HepG2 (cell line): ENCODE measurements around the gene RASSF10. TPM values are rescaled to one million over a fixed set of nuclear protein-coding genes. Genes with fewer than 3 reads are reported as not detected.
A peak's percentile ranks its signal among the peaks of the same experiment; 100 is the strongest.

Experiments used
- CEBPB ChIP-seq: IDR thresholded peaks from 2 replicates; pipeline ENCODE4 v1.6.1; 2011; ENCODE audit warnings: low read depth, low read length, improper control_type of control experiment, borderline replicate concordance
- CEBPG ChIP-seq: IDR thresholded peaks from 2 replicates; pipeline ENCODE4 v1.6.1; 2016
- FOXK2 ChIP-seq: fragments of 450-650 bp; IDR thresholded peaks from 2 replicates; pipeline ENCODE4 v1.6.1; 2016
- FOXP1 ChIP-seq, 2 experiments: fragments of 450-650 bp in 1 of 2; IDR thresholded peaks; 2 replicates each; pipeline ENCODE4 v1.6.1; 2017 to 2018; ENCODE audit warnings: antibody characterized with exemption in 1 of 2
- GATAD2A ChIP-seq: IDR thresholded peaks from 2 replicates; pipeline ENCODE4 v1.6.1; 2016
- GRHL1 ChIP-seq: sonication (generic); formaldehyde crosslinking; conservative IDR thresholded peaks from 2 replicates; pipeline ENCODE4 v1.8.0; 2022; ENCODE audit warnings: missing genetic modification reagents
- GZF1 ChIP-seq: sonication (generic); formaldehyde crosslinking; IDR thresholded peaks from 2 replicates; pipeline ENCODE4 v1.5.1; 2020; ENCODE audit warnings: mild to moderate bottlenecking, missing genetic modification reagents
- HCFC1 ChIP-seq: fragments of 150-350 bp; IDR thresholded peaks from 2 replicates; pipeline ENCODE4 v1.6.1; 2014; ENCODE audit warnings: low read depth, low read length
- MEIS2 ChIP-seq: sonication (generic); formaldehyde crosslinking; IDR thresholded peaks from 2 replicates; pipeline ENCODE4 v1.9.0; 2021; ENCODE audit warnings: mild to moderate bottlenecking, missing genetic modification reagents
- MIER3 ChIP-seq: IDR thresholded peaks from 2 replicates; pipeline ENCODE4 v1.6.1; 2016; ENCODE audit warnings: missing compliant biosample characterization, borderline replicate concordance
- NFAT5 ChIP-seq: sonication (generic); formaldehyde crosslinking; IDR thresholded peaks from 2 replicates; pipeline ENCODE4 v1.4.0; 2020; ENCODE audit warnings: missing genetic modification reagents
- NPAS2 ChIP-seq: sonication (generic); formaldehyde crosslinking; IDR thresholded peaks from 2 replicates; pipeline ENCODE4 v1.8.0; 2022; ENCODE audit warnings: mild to moderate bottlenecking, missing genetic modification reagents, borderline replicate concordance
- SNAPC2 ChIP-seq: sonication (generic); formaldehyde crosslinking; IDR thresholded peaks from 2 replicates; pipeline ENCODE4 v1.8.1; 2022; ENCODE audit warnings: mild to moderate bottlenecking, missing genetic modification reagents
- U2AF1 ChIP-seq: fragments of 200-400 bp; formaldehyde crosslinking; optimal IDR thresholded peaks from 2 replicates; pipeline ENCODE3; 2017; ENCODE audit warnings: mild to moderate bottlenecking, low read depth, low read length
- U2AF2 ChIP-seq: fragments of 200-400 bp; formaldehyde crosslinking; IDR thresholded peaks from 2 replicates; pipeline ENCODE4 v1.6.1; 2017; ENCODE audit warnings: low read depth, mild to moderate bottlenecking, low read length
- ZNF251 ChIP-seq: sonication (generic); formaldehyde crosslinking; IDR thresholded peaks from 2 replicates; pipeline ENCODE4 v1.9.0; 2021; ENCODE audit warnings: mild to moderate bottlenecking, missing genetic modification reagents
- ZNF260 ChIP-seq: sonication (generic); formaldehyde crosslinking; IDR thresholded peaks from 2 replicates; pipeline ENCODE4 v1.4.0; 2020; ENCODE audit warnings: missing genetic modification reagents, low read depth, mild to moderate bottlenecking, borderline replicate concordance
- ZNF652 ChIP-seq: IDR thresholded peaks from 2 replicates; pipeline ENCODE4 v1.6.1; 2016; ENCODE audit warnings: low read depth, borderline replicate concordance
- ZSCAN20 ChIP-seq: sonication (generic); formaldehyde crosslinking; IDR thresholded peaks from 2 replicates; pipeline ENCODE4 v1.4.0; 2020; ENCODE audit warnings: missing genetic modification reagents, mild to moderate bottlenecking, borderline replicate concordance
- polyA plus RNA-seq, 8 experiments: library from polyadenylated mRNA; depleted of rRNA in 3 of 8; stranded (reverse) in 7 of 8; unstranded in 1 of 8; fragments of >200 nt; fragmentation: Illumina TruSeq in 4 of 8; extraction: Trizol in 4 of 8; gene quantifications; 2 replicates each; pipeline versions ENCODE4 v1.2.1 to v1.2.3, GENCODE V29; 2011 to 2016; ENCODE audit warnings: low read depth in 4 of 8, missing spikeins in 1 of 8, mixed read lengths in 1 of 8; ENCODE audit not compliant: insufficient read depth in 1 of 8
- total RNA-seq, 5 experiments: library from RNA; depleted of rRNA; stranded (reverse); fragments of >200 nt; fragmentation: Illumina TruSeq; extraction: Trizol; gene quantifications; 2 replicates each; pipeline ENCODE4 v1.2.3, GENCODE V29; 2016; ENCODE audit warnings: low read depth in 1 of 5
- TF ChIP-seq, protein P1 (sequence below): sonication (generic); formaldehyde crosslinking; IDR thresholded peaks from 2 replicates; pipeline ENCODE4 v1.4.0; 2020; ENCODE audit warnings: low read depth, missing genetic modification reagents

RASSF10 gene
- total and polyA plus RNA-seq, 2 of the 13 experiments (the other 11 are each of a cell fraction or from before 2014, with no cell fraction given) = not detected

GRCh38 chr11:13007182-13008060 is 1.7 kb upstream of the RASSF10 start (continued):
- TF ChIP-seq GATAD2A (CRISPR knock-in tag) (0 out of 2 replicates have a peak, but pooled peaks have one; percentile 18), ZNF652 (no peak), ZSCAN20 (CRISPR knock-in tag) (no peak), HCFC1 (no peak), GZF1 (CRISPR knock-in tag) (no peak), CEBPB (0 out of 2 replicates have a peak, but pooled peaks have one; percentile 34), ZNF260 (CRISPR knock-in tag) (no peak), FOXP1 (IDR thresholded peaks at IDR 0.05) (no peak), FOXP1 (CRISPR knock-in tag; IDR thresholded peaks at IDR 0.05) (no peak), ZNF251 (CRISPR knock-in tag) (no peak), NPAS2 (CRISPR knock-in tag) (no peak), SNAPC2 (CRISPR knock-in tag) (no peak), NFAT5 (CRISPR knock-in tag) (no peak), MIER3 (CRISPR knock-in tag) (no peak), U2AF1 (no peak), CEBPG (CRISPR knock-in tag) (no peak), FOXK2 (no peak), U2AF2 (no peak), MEIS2 (CRISPR knock-in tag) (no peak), GRHL1 (CRISPR knock-in tag) (no peak)
- TF ChIP-seq, protein P1, sequence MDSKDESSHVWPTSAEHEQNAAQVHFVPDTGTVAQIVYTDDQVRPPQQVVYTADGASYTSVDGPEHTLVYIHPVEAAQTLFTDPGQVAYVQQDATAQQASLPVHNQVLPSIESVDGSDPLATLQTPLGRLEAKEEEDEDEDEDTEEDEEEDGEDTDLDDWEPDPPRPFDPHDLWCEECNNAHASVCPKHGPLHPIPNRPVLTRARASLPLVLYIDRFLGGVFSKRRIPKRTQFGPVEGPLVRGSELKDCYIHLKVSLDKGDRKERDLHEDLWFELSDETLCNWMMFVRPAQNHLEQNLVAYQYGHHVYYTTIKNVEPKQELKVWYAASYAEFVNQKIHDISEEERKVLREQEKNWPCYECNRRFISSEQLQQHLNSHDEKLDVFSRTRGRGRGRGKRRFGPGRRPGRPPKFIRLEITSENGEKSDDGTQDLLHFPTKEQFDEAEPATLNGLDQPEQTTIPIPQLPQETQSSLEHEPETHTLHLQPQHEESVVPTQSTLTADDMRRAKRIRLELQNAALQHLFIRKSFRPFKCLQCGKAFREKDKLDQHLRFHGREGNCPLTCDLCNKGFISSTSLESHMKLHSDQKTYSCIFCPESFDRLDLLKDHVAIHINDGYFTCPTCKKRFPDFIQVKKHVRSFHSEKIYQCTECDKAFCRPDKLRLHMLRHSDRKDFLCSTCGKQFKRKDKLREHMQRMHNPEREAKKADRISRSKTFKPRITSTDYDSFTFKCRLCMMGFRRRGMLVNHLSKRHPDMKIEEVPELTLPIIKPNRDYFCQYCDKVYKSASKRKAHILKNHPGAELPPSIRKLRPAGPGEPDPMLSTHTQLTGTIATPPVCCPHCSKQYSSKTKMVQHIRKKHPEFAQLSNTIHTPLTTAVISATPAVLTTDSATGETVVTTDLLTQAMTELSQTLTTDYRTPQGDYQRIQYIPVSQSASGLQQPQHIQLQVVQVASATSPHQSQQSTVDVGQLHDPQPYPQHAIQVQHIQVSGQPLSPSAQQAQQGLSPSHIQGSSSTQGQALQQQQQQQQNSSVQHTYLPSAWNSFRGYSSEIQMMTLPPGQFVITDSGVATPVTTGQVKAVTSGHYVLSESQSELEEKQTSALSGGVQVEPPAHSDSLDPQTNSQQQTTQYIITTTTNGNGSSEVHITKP (CRISPR knock-in tag) = no peak
